Epithelial cell of proximal tubule (primary cell): ENCODE data around the gene NFATC4. TPM values are rescaled to one million over a fixed set of nuclear protein-coding genes. Genes with fewer than 3 reads are reported as not detected.
"Not testable (repeated sequence)": the region's sequence is repeated elsewhere in the genome, so short reads cannot be mapped to it uniquely, and the experiment has no call there.

ENCODE experiments used
- DNase-seq: peaks from one replicate; pipeline ENCODE4 v3.0.0-alpha.2; 2011; ENCODE audit warnings: low read depth
- H3K4me3 ChIP-seq: 2 replicates; pipeline ENCODE4 v1.5.1; 2011; ENCODE audit warnings: low read depth, mild to moderate bottlenecking, low read length
- CTCF ChIP-seq: conservative IDR thresholded peaks from 2 replicates; pipeline ENCODE4 v1.5.1; 2012; ENCODE audit warnings: low read depth, mild to moderate bottlenecking, low read length
- total RNA-seq: library from RNA; depleted of rRNA; stranded (reverse); fragments of >200 nt; gene quantifications from 2 replicates; pipeline ENCODE4 v1.2.3, GENCODE V29; 2015

The NFATC4 gene
- total RNA-seq, 1 donor from 2014 or later: 30.2 TPM

- TF ChIP-seq CTCF: no peak
- no peak for DNase-seq
- no peak overlapping the region for H3K4me3 ChIP-seq
These were observed 18.2 kb upstream of the NFATC4 start for GRCh38 chr14:24349742-24350141.

DNA sequence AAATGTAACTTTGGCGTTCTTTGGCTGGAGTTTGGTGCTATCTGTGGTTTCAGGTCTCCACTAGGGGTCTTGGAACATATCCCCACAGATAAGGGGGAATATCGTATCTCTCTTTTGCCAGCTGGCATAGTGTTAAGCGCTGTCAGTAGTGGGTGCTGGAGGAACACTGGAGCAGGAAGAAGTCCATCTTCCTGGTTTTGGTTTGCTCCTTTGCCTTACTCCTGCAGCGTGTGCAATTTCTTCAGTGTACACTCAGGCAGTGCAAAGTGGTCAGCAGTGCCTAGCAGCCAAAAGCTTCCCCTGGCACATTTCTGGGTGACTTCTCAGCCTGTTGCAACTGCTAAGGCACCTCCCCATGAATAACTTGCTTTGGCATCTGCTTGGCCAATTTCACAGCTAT is 16.5 kb upstream of the NFATC4 start:
- TF ChIP-seq CTCF: peak; percentile 17
- H3K4me3 ChIP-seq: no peak overlapping the region
- DNase-seq: no peak

GRCh38 chr14:24353559-24354481 is 14.2 kb upstream of the NFATC4 start:
- DNase-seq: peak; percentile 64
- TF ChIP-seq CTCF: no peak
- H3K4me3 ChIP-seq: no peak overlapping the region

DNA sequence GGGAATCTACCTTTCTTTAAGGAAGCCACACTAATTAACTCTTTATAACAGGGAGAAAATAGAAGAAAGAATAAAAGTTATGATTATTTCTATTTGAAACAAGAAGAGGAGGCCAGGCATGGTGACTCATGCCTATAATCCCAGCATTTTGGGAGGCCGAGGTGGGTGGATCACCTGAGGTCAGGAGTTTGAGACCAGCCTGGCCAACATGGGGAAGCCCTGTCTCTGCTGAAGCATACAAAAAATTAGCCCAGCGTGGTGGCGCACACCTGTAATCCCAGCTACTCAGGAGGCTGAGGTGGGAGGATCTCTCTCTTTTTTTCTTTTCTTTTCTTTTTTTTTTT is 13.5 kb upstream of the NFATC4 start:
- H3K4me3 ChIP-seq: not testable (repeated sequence)

DNA sequence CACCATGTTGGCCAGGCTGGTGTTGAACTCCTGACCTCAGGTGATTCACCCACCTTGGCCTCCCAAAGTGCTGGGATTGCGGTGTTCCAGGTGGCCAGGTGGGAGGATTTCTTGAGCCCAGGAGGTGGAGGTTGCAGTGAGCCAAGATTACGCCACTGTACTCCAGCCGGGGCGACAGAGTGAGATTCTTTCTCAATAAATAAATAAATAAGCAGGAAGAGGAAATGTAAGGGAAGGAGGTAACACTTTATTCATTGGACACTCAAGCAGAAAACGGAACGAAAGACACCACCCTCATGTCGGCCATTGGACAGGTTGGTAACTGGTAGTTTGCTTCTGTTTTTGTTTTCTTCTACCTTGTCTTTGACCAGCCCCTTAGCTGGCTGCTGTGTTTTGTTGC is 13.0 kb upstream of the NFATC4 start:
- no peak for DNase-seq
- no peak for TF ChIP-seq CTCF

More for the DNA sequence above, 13.5 kb upstream of the NFATC4 start:
- not testable (repeated sequence) for DNase-seq

DNA sequence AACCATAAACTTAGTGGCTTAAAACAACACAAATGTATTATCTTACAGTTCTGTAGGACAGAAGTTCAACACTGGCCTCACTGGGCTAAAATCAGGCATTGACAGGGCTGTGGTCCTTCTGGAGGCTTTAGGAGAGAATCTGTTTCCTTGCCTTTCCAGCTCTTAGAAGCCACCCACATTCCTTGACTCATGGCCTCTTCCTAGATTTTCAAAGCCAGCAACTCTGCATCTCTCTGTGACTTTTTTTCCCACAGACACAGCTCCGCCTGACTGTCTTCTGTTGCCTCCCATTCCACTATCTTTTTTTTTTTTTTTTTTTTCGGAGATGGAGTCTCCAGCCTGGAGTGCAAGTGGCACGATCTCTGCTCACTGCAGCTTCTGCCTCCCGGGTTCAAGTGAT is 11.8 kb upstream of the NFATC4 start:
- DNase-seq: no peak
- no peak for TF ChIP-seq CTCF
- no peak overlapping the region for H3K4me3 ChIP-seq

More for the DNA sequence above, 13.0 kb upstream of the NFATC4 start:
- no peak overlapping the region for H3K4me3 ChIP-seq

DNA sequence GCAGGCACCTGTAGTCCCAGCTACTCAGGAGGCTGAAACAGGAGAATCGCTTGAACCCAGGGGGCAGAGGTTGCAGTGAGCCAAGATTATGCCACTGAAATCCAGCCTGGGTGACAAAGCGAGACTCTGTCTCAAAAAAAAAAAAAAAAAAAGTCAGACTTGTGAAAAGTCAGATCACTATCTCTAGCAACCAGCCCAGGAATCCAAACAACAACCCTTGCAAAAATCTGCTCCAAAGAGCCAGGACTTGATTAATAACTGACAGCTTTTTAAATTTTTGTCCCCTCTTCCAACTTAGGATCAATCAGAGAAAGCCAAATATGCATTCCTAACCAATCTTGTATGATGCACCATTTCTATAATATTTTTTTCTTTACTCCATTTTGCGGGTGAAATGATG is 7.7 kb upstream of the NFATC4 start:
- DNase-seq: no peak
- no peak overlapping the region for H3K4me3 ChIP-seq
- TF ChIP-seq CTCF: no peak
